ENCODE results near the gene CYB561D1.
A peak's percentile ranks its signal among the peaks of the same experiment; 100 is the strongest.

Gene CYB561D1

DNA sequence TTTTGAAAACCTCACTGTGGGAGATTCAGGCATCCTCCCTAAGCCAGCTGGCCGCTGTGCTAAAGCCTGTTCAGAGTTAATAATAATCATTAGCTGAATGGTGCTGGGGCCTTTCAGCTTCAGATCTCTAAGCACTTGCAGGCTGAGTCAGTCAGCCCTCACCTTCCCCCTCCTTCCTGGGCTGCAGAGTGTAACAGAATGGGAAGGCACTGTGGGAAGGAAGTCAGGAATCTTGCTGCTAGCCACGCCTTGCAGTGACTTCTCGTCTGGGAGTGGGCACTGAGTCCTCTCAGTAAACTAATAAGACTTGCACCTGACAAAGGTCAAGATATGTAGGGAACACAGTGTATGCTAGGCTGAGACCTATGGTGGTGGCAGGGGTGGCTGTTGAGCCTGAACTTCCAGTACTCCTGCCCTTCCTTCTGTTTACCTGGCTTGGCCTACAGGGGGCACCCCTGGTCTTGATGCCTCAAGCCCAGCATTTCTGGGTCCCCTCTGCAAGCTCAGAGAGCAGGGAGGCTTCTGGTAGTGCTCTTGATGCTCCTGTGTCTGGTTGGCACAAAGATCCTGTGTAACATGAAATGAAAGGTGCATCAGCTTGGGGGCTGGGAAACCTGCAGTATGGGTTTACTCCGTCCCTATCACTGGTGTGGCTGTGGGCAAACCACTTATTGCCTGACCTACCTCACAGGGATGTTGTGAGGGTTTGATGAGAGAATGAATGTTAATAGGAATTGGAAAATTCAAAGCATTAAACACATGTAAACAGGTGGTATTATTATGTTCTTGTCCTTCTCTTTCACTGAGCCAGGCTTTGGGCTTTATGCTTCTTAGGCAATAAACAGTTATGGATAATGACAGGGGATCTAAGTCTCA is 6.0 kb downstream of the CYB561D1 start:
- DNase-seq, result peak in 17 of 56 donors; percentile 21 to 57 (median 40)

DNA sequence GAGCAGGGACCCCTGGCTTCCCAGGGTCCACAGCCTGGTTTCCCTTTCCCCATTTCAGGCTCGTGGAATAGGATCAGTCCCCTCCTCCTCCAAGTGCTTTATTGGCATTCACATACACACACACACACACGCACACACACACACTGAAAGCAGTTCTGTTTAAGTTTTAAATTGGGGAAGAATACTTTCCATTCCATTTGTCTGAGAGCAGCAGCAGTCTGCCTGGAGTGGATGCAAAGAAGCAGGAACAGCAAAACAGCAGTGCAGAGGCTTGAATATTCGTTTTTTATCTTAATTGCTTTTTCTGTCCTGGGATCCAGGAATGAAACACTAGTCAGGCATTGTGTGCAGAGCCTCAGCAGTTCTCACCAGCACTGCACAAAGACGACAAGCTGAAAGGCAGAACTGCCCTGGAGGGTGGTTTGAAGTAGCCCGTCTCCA is 7.1 kb downstream of the CYB561D1 start:
- no peak for DNase-seq

DNA sequence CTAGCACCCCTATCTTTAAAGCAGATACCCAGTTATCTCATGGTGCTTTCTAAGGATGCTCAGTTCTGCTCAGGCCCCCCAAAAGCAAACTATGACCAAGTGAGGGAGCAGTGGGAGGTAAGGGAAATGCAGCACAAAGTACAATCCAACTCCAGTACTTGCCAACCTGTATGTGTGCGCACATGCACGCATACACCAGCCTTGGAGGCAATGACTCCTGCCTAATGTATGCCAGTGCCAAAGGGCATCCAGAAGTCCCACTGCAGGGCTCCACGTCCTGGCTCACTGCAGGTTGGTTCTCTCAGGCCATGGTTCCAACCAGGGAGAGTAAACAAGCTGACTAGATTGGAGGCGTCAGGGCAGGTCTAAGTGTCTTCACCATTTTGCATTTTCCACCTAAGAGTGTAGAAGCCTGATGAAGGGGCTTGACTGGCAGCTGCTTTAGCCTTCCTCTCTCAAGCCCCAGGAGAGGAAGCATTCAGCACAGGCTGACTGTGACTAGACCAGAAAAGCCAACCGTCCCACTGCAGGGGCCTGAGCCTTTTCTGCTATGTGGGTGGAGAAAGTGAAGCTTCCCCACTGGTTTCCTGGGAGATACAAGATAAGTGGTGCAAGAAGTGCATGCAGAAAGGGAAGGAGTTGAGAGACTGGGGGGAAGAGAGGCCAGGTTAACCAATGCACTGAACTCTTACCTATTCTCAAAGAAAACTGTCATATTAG is 7.9 kb downstream of the CYB561D1 start:
- DNase-seq, result no peak

DNA sequence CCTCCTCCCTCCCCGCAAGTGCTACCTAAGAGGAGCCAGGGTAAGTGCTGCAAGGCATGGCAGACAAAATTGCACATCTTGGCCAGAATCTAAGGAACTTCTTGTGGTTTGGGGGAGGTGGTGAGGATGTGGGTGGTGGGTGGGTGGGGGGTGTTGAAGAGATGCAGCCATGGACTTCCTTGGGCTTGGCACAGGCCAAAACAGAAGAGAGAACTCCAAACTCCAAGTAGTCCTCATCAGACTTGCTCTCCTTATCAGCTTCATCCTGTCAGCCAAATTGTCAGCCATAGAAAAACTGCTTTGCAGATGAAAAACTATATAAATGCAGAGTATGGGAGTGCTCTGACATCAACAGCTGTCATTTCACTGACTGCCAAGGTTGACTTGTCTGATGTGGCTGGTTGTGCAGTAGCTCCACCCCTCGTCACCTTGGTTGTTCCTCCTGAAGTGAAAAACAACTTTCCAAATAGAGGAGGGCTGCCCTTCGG is 8.5 kb downstream of the CYB561D1 start:
- DNase-seq, result no peak

DNA sequence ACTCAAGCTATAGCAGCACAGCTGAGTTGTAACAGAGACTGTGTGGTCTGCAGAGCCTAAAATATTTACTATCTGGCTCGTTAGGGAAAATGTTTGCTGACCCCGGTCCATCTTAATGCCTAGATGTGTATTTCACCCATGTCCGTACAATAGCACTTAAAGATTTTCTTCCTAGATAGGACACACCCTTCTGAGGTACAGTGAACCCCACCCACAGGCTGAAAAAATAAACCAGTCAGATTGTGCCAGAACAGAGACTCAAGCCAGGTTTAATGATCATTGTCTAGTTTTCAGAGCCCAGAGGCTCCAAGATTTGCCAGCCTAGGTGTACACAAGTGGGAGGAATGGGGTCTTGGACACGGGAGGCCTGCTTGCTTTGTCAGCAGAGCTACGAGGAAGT is 10.0 kb downstream of the CYB561D1 start:
- no peak for DNase-seq

DNA sequence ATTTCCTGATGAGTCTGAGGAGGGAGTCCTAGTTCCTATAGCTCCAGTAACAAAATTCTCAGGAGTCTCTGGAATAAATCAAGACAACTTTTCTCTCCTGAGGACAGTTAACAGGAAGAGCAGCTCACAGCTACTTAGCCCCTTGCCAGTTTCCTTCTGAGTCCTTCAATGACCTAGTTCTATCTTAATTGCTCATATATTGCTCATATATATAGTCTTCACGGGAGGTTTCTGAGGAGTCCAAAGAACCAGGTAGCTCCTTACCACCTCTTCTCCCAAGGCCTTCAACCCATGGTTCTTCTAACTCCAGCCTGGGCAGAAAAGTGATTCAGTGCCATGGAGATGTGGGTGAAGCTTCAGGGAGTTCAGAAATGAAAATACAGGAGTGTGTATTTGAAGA is 11.1 kb downstream of the CYB561D1 start:
- no peak for DNase-seq

DNA sequence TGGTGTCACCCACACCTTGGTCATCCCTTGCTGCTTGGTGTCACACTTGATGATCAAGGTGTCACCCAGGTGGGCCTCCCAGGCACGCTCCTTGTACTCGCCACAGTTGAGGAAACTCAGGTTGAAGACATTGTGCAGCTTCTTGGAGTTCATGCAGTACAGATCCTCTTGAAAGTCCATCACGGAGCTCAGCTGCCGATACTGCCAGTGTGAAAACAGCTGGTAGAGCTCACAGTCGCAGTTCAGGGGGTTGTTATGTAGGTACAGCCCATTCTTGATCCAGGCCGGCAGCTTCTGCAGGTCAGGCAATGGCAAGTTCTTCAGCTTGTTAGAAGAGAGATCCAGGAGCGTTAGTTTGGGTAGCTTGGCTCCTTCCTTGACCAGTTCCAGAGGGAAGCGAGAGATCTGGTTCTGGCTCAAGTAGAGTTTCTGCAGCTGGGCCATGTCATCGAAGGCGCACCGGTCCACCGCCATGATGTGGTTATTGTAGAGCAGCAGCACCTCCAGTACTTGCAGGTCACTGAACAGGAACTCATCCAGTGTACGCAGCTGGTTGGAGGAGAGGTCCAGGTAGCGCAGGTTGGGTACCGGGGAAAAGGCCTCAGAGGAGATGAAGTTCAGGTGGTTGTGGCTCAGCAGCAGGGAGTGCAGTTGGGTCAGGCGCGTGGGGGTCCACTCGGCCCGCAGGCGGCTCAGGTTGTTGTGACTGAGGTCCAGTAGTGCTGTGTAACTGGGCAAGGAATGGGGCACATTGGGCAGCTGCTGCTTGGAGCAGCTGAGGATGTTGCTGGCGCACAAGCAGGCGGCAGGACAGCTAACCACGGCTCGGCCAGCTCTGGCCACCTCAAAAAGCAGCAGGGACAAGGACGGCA is 14.3 kb downstream of the CYB561D1 start:
- DNase-seq, result no peak

DNA sequence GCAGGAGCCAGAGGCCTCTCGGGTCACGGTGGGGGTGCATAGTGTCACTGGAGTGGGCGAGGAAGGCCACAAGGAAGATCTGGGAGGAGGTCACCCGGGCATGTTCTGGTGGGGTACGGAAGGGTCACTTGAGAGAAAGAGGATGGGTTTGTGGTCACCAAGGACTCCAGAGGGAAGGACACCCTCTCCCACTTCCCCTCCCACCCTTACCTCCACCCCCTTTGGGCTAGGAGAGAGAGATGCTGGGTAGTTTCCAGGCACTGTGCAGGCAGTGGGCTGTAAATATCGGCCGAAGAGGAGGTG is 14.9 kb downstream of the CYB561D1 start:
- DNase-seq, result no peak

DNA sequence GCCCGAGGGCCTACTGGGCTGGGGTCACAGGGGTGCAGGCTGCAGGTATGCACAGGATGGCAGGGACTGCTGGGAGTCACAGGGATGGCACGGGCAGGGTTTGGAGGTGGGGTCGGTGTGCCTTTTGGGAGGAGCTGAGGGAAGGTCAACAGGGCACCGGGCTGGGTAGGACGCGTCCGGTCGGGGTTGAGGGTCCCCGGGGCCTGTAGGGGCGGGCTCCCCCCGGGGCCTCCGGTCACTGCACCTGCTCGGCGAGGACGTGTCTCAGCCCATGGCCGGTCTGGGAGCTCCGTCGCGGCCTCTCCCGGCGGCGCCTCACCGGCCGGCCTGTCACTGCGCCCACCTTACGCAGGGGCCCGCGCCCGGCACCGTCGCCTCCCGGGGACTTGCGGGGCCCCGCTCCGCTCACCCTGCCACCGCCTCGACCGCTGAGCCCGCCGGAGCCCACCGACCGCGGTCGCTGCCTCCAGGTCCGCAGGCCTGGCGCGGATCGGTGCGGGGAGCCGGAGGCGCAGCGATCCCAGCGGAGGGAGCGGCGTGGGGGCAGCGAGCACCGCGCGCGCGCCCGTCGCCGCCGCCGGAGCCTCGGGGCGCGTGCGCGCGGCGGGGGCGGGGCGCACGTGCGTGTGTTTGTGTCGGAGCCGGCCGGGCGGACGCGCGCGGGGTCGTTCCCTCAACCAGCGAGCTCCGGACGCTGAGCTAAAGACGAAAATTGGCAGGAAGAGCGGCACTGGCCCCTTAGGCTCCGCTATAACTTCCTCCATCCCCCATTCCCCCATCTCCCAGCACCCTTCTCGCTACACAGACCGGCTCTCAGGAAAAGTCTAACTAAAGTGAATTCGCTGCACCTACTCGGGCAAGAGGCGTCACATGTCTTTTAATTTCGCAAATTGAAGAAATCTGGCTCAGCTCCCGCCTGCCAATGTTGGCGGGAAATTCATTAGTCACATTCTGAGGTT is 15.6 kb downstream of the CYB561D1 start, which contains the start of gene AMIGO1:
TSS of gene AMIGO1 (minus strand) at position 552 of the 959 bp plus-strand sequence. CDS start 815 bp downstream, outside the sequence.
- DNase-seq, result peak in 20 of 56 donors; percentile 17 to 62 (median 37)

DNA sequence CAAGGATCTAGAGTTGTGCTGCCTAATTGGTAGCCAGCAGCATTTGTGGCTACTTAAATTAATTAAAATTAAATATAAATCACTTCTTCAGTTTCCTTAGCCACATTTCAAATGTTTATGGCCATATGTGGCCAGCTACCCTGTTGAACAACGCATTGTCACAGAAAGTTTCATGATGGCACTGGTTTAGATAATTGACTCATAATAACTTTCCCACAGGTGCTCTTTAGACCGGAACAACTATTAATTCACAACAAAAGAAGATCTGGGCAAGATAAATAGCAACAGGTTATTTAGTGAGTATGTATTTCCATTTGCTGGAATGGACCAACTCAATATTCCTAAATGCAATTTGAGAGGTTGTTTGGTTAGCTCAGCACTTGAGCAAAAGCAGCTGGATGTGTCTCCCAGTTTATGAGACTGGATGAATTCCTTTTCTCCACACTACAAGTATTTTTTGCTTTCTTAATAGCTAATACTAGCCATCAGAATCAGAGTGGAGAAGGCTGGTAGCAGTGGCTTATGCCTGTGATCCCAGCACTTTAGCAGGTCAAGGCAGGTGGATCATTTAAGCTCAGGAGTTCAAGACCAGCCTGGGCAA is 19.3 kb downstream of the CYB561D1 start:
- no peak for DNase-seq

DNA sequence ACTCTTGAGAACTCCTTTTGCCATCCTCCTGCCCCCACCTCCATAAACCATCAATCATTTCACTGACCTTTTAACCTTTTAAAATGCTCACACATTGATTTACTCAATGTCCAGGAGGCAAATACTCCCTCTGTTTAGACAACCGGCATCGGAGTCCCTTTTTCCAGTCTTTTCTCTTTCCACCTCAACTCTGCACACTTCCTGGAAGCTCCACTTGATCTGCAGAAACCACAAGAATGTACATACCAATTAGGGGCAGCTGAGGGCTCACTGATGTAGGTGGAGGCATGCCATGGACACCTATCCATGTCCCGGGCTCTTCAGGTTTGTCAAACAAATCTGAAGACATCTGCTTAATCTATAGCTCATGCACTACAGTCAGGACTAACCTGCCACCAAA is 21.0 kb downstream of the CYB561D1 start:
- DNase-seq, result no peak

DNA sequence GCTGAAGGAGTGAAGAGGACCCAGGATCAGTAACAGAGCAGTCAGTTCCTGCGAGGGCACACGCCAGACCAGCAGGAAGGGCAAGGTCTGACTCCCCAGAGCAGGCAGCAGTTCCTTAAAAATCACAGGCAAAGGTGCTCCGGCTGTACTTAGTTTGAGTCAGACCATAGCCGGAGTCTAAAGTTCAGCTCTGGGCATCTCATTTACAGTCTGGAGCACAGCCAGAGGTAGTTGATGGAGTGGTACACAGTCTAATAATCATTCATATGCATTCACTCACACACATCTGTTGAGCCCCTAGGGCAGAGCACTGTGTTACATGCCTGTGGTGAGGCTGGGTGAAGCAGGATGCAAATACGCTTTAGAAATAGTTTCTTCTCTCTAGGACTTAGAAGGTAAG is 23.0 kb downstream of the CYB561D1 start:
- DNase-seq, result no peak

DNA sequence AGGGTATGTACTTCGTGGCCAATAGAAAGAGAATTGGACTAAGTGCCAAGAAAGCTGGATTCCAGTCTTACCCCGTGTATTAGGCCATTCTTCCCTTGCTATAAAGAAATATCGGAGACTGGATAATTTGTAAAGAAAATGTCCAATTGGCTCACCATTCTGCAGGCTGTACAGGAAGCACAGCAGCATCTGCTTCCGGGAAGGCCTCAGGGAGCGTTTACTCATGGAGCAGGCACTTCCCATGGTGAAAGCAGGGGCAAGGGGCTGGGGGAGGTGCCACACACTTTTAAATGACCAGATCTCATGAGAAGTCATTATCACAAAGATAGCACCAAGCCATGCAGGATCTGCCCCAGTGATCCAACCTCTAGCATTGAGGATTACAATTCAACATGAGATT is 23.4 kb downstream of the CYB561D1 start:
- no peak for DNase-seq

DNA sequence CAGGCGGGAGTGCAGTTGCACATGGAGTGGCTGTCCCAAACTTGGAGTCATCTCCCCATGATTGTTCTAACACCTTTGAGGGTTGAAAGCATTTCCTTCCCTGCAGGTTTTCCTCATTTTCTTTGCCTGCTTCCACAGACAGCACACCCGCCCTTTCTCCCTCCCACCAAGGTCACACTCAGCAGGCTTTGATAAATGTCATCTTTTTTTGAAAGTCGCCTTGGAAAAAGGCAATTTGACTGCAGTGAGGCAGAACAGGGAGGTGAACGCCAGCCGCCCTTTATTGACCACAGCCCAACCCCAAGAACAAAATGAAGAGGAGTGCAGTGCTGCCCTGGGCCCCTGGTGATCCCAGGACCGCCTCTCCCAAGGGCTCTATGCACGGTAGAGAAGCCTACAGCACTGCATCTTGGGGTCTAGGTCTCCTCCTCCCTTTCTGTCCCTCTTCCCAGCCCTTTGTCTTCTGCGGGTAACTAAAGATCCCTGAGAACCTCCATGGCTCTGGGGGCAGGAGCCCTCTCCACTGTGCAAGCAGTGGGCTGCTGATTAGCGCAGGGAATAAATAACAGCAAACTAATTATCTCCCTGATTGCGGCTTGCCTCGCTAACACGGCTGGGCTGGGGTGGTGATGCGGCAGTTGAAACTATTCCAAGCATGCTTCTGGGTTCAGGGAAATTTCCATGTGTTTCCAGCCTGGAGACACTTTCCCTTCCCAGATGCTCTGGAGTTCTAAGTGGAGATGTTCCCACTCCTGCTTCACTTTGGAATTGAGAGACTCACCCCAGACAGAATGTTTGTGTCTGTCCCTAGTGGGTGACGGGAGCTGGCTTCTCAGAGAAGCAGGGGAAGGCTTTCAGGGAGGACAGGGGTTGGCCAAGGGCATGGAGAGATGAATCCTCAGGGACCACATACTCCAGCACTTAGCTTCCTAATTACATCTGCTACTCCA is 27.4 kb downstream of the CYB561D1 start:
- no peak for DNase-seq

DNA sequence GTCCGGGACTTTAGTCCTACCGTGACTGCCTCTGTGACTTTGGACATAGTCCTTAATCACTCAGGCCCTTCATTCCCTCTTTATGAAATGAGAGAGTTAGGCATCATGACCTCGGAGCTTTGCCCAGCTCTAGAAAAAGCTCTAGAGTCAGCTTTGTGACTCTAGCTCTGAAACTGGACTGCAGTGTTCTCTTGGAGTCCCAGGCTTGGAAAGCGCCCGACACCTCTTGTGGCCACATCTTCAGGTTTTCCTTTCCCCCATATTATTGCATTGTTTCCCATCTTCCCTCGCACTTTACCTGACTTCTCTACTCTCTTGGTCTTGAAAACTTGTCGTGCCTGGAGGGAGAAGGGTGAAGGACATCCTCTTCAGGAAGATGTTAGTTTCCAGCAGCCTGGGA is 28.1 kb downstream of the CYB561D1 start:
- DNase-seq, result no peak

DNA sequence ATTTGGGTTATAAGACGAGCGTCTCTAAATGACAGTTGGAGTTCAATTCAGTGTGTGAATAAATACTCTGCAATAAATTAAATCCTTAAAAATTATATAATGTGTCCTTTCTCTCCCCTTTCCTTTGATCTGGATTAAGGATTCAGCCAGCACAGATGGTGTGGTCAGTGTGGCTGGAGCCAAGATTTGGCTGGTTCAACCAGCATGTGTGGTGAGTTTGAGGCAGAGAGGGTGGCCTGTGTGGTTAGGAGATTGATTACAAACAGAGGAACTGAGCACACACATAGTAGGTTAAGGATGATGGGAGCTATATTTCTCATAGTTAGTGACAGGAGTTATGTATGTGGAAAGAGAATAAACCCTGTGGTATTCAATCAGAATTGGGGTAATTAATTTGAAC is 29.8 kb downstream of the CYB561D1 start:
- DNase-seq, result no peak

DNA sequence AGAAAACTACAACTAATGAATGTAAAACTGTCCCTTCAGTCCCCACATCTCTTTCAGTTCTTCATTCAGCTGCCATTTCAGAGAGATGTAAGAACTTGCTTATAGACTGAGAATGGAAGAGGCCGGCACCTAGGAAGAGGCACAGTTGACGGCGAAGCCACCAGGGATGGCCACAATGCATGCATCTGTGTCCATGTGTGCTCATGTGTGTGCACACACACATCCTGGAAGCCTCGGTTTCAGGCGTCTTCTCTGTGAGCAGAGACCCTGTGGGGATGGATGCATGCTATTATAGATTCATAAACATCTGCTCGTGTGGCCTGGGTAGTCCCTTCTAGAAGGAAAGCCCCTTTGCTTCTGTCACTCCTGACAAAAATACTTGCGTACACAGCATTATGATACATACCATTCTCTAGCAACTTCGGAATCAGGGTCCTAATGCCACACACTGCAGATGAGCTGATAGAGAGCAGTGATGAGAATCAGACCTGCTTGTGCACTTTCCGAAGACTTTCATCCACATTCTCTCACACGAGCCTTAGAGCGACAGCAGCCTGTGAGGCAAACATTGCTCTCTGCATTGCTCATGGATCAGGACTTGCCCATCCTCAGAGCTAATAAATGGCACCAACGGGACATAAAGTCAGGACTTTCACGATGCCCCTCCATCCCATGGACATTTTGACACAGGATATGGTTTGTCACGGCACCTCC is 33.4 kb downstream of the CYB561D1 start:
- no peak for DNase-seq
